Ascending aorta (tissue), 2 donors: ENCODE results near the gene UBE2F. TPM values are rescaled to one million over a fixed set of nuclear protein-coding genes. Genes with fewer than 3 reads are reported as not detected.

Source experiments
- DNase-seq, 2 donors: peaks; one replicate each; pipeline ENCODE4 v3.0.0-alpha.2; 2019; ENCODE audit warnings: low spot score in 2 of 2
- H3K27ac ChIP-seq, 2 donors: fragments of 200-600 bp; sonication (generic); one replicate each; pipeline ENCODE4 v1.5.1; 2016 to 2017; ENCODE audit warnings: mild to moderate bottlenecking in 1 of 2
- H3K27me3 ChIP-seq: fragments of 200-600 bp; sonication (generic); one replicate; pipeline ENCODE4 v1.5.1; 2017
- H3K36me3 ChIP-seq, 2 donors: fragments of 200-600 bp; sonication (generic); one replicate each; pipeline ENCODE4 v1.5.1; 2016
- H3K4me1 ChIP-seq, 2 donors: fragments of 200-600 bp; sonication (generic); one replicate each; pipeline ENCODE4 v1.5.1; 2016 to 2017; ENCODE audit warnings: mild to moderate bottlenecking in 1 of 2
- H3K4me3 ChIP-seq, 2 donors: fragments of 200-600 bp; sonication (generic); one replicate each; pipeline ENCODE4 v1.5.1; 2016 to 2017; ENCODE audit warnings: mild to moderate bottlenecking in 1 of 2
- H3K9me3 ChIP-seq, 2 donors: fragments of 200-600 bp; sonication (generic); one replicate each; pipeline ENCODE4 v1.5.1; 2016
- CTCF ChIP-seq, 3 experiments: fragments of 200-600 bp in 2 of 3; fragments of 450-650 bp in 1 of 3; sonication (generic) in 2 of 3; IDR thresholded peaks; one replicate each; pipeline ENCODE4 v1.5.1; 2016 to 2019; ENCODE audit warnings: antibody characterized with exemption in 3 of 3, mild to moderate bottlenecking in 1 of 3, moderate library complexity in 1 of 3
- intact Hi-C: fragments of 100-400 bp; cut with DNase I; formaldehyde crosslinking; loops from one replicate; pipeline ENCODE4 v1.15.1; 2023
- total RNA-seq: library from RNA; depleted of rRNA; stranded (reverse); fragments of >200 nt; gene quantifications from one replicate; pipeline ENCODE4 v1.1.0, GENCODE V29; 2016

UBE2F gene
- total RNA-seq, 1 donor from 2014 or later, result 50.7 TPM

- Histone ChIP-seq H3K9me3 (no peaks in the 10 kb centered on the region), H3K27me3 (no peaks in the 10 kb centered on the region), H3K27ac (no peak overlapping the region), H3K36me3 (no peaks in the 10 kb centered on the region), H3K4me3 (no peak overlapping the region), H3K4me1 (peaks cover 3 to 16% of the 10 kb centered on the region in 2 donors)
- TF ChIP-seq CTCF (IDR thresholded peaks at IDR 0.05), result no peak
- DNase-seq, result no peak
- intact Hi-C loops, result no loop called here
These were observed 36.8 kb upstream of the UBE2F start for GRCh38 chr2:237929979-237930378.

GRCh38 chr2:237931205-237931721 lies 35.6 kb upstream of the UBE2F start:
- no peak for DNase-seq
- intact Hi-C loops, result no loop called here
- Histone ChIP-seq H3K27ac (peak overlapping the region; percentile 56 to 60), H3K4me1 (peaks cover 3 to 16% of the 10 kb centered on the region in 2 donors), H3K27me3 (no peaks in the 10 kb centered on the region), H3K36me3 (no peaks in the 10 kb centered on the region), H3K4me3 (no peak overlapping the region), H3K9me3 (no peaks in the 10 kb centered on the region)
- no peak for TF ChIP-seq CTCF (IDR thresholded peaks at IDR 0.05)

- no peak for TF ChIP-seq CTCF (IDR thresholded peaks at IDR 0.05)
- peak overlapping the region; percentile 60 to 67 for H3K27ac ChIP-seq
- intact Hi-C loops, result no loop called here
These were observed 34.1 kb upstream of the UBE2F start for GRCh38 chr2:237932731-237933131.

GRCh38 chr2:237934186-237934585 lies 32.6 kb upstream of the UBE2F start:
- Histone ChIP-seq H3K4me1 (peaks cover 3 to 16% of the 10 kb centered on the region in 2 donors), H3K4me3 (no peak overlapping the region), H3K27me3 (no peaks in the 10 kb centered on the region), H3K27ac (peak overlapping the region in 1 of 2 donors; percentile 7), H3K36me3 (no peaks in the 10 kb centered on the region), H3K9me3 (no peaks in the 10 kb centered on the region)
- TF ChIP-seq CTCF (IDR thresholded peaks at IDR 0.05), result no peak
- intact Hi-C loops, result no loop called here
- no peak for DNase-seq

More at GRCh38 chr2:237932731-237933131, 34.1 kb upstream of the UBE2F start:
- no peaks in the 10 kb centered on the region for H3K9me3 ChIP-seq
- H3K4me1 ChIP-seq, result peaks cover 3 to 16% of the 10 kb centered on the region in 2 donors
- H3K36me3 ChIP-seq, result no peaks in the 10 kb centered on the region
- no peaks in the 10 kb centered on the region for H3K27me3 ChIP-seq
- no peak for DNase-seq
- H3K4me3 ChIP-seq, result no peak overlapping the region

GRCh38 chr2:237935740-237936452 lies 30.9 kb upstream of the UBE2F start:
- no peaks in the 10 kb centered on the region for H3K36me3 ChIP-seq
- intact Hi-C loops, result no loop called here
- TF ChIP-seq CTCF (IDR thresholded peaks at IDR 0.05), result no peak
- H3K4me1 ChIP-seq, result peaks cover 3 to 16% of the 10 kb centered on the region in 2 donors
- no peak overlapping the region for H3K27ac ChIP-seq
- no peaks in the 10 kb centered on the region for H3K27me3 ChIP-seq
- no peaks in the 10 kb centered on the region for H3K9me3 ChIP-seq
- DNase-seq, result no peak
- H3K4me3 ChIP-seq, result no peak overlapping the region
